ENCODE data around the gene HRH1. TPM values are rescaled to one million over a fixed set of nuclear protein-coding genes. Genes with fewer than 3 reads are reported as not detected.
"Not testable (repeated sequence)": the region's sequence is repeated elsewhere in the genome, so short reads cannot be mapped to it uniquely, and the experiment has no call there.

HRH1 gene, protein sequence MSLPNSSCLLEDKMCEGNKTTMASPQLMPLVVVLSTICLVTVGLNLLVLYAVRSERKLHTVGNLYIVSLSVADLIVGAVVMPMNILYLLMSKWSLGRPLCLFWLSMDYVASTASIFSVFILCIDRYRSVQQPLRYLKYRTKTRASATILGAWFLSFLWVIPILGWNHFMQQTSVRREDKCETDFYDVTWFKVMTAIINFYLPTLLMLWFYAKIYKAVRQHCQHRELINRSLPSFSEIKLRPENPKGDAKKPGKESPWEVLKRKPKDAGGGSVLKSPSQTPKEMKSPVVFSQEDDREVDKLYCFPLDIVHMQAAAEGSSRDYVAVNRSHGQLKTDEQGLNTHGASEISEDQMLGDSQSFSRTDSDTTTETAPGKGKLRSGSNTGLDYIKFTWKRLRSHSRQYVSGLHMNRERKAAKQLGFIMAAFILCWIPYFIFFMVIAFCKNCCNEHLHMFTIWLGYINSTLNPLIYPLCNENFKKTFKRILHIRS
- 1 to 10 TPM in 2 of 4 donors, under 1 TPM in 2; 0.75 to 1.2 (median 0.98) TPM for total RNA-seq

GRCh38 chr3:11154036-11154952, at the start of gene HRH1:
HRH1 (plus strand) TSS chr3:11154493; CDS start chr3:11259038, 104,545 bp downstream.
- DNase-seq: no peak
- Histone ChIP-seq H3K27me3 (peaks cover 23 to 29% (median 27%) of the 10 kb centered on the region in 3 donors), H3K4me3 (peak within 1 kb of the TSS; percentile 39 to 55 (median 51)), H3K36me3 (no peaks in the 10 kb centered on the region), H3K4me1 (peaks cover 6 to 10% of the 10 kb centered on the region in 2 donors), H3K27ac (peak within 1 kb of the TSS in 2 of 4 donors; percentile 27 to 40), H3K9me3 (no peaks in the 10 kb centered on the region)
- in situ Hi-C loops (cut with MboI; ENCODE audit: low sequenced_read_pairs in 4 of 4) (no loop called here), intact Hi-C loops (cut with DNase I; ENCODE audit: low total_unique reads) (loop anchor here (10.0 kb wide), 1 partner anchor 89 kb away; no protein-coding TSS in a partner anchor)
- peak in 1 of 2 donors; percentile 31 for ATAC-seq
- TF ChIP-seq, protein P1, sequence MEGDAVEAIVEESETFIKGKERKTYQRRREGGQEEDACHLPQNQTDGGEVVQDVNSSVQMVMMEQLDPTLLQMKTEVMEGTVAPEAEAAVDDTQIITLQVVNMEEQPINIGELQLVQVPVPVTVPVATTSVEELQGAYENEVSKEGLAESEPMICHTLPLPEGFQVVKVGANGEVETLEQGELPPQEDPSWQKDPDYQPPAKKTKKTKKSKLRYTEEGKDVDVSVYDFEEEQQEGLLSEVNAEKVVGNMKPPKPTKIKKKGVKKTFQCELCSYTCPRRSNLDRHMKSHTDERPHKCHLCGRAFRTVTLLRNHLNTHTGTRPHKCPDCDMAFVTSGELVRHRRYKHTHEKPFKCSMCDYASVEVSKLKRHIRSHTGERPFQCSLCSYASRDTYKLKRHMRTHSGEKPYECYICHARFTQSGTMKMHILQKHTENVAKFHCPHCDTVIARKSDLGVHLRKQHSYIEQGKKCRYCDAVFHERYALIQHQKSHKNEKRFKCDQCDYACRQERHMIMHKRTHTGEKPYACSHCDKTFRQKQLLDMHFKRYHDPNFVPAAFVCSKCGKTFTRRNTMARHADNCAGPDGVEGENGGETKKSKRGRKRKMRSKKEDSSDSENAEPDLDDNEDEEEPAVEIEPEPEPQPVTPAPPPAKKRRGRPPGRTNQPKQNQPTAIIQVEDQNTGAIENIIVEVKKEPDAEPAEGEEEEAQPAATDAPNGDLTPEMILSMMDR (IDR thresholded peaks at IDR 0.05 in 4 of 5, conservative IDR thresholded peaks at IDR 0.05 in 1 of 5): no peak
- no peak for TF ChIP-seq POLR2A (IDR thresholded peaks at IDR 0.05)

GRCh38 chr3:11113316-11113715, 41.0 kb upstream of the HRH1 start:
- H3K4me1 ChIP-seq; H3K27me3 ChIP-seq; DNase-seq; H3K27ac ChIP-seq; H3K9me3 ChIP-seq; in situ Hi-C loops (cut with MboI; ENCODE audit: low sequenced_read_pairs in 4 of 4); H3K36me3 ChIP-seq; H3K4me3 ChIP-seq; ATAC-seq; intact Hi-C loops (cut with DNase I; ENCODE audit: low total_unique reads): not testable (repeated sequence)

- H3K9me3 ChIP-seq: no peaks in the 10 kb centered on the region
- H3K27me3 ChIP-seq: peaks cover 0 to 2% (median 0%) of the 10 kb centered on the region in 3 donors
- ATAC-seq: no peak
- intact Hi-C loops (cut with DNase I; ENCODE audit: low total_unique reads) (no loop called here), in situ Hi-C loops (cut with MboI; ENCODE audit: low sequenced_read_pairs in 4 of 4) (no loop called here)
- no peaks in the 10 kb centered on the region for H3K4me1 ChIP-seq
- TF ChIP-seq, protein P1 (IDR thresholded peaks at IDR 0.05 in 4 of 5, conservative IDR thresholded peaks at IDR 0.05 in 1 of 5): no peak
- no peak for TF ChIP-seq POLR2A (IDR thresholded peaks at IDR 0.05)
- H3K4me3 ChIP-seq: no peak overlapping the region
- no peak overlapping the region for H3K27ac ChIP-seq
- H3K36me3 ChIP-seq: no peaks in the 10 kb centered on the region
- DNase-seq: no peak
These were observed 38.7 kb upstream of the HRH1 start for GRCh38 chr3:11115548-11115947.

- no peak for DNase-seq
- Histone ChIP-seq H3K9me3 (no peaks in the 10 kb centered on the region), H3K36me3 (no peaks in the 10 kb centered on the region), H3K4me1 (no peaks in the 10 kb centered on the region), H3K27me3 (peaks cover 0 to 2% (median 0%) of the 10 kb centered on the region in 3 donors), H3K27ac (no peak overlapping the region), H3K4me3 (no peak overlapping the region)
- in situ Hi-C loops (cut with MboI; ENCODE audit: low sequenced_read_pairs in 4 of 4): no loop called here
- intact Hi-C loops (cut with DNase I; ENCODE audit: low total_unique reads): no loop called here
- ATAC-seq: no peak
- TF ChIP-seq, protein P1 (IDR thresholded peaks at IDR 0.05 in 4 of 5, conservative IDR thresholded peaks at IDR 0.05 in 1 of 5): no peak
- no peak for TF ChIP-seq POLR2A (IDR thresholded peaks at IDR 0.05)
These were observed 37.8 kb upstream of the HRH1 start for GRCh38 chr3:11116336-11117059.
